Neural crest cell (in vitro differentiated cells): Measurements from ENCODE around the gene TMCC2. TPM values are rescaled to one million over a fixed set of nuclear protein-coding genes. Genes with fewer than 3 reads are reported as not detected.

Experiments
- DNase-seq: peaks from one replicate; pipeline ENCODE4 v3.0.0; 2021; ENCODE audit warnings: low read depth, mixed read lengths, low spot score
- H3K27ac Mint-ChIP-seq: one replicate; pipeline ENCODE4 v1.8.0; 2021; ENCODE audit warnings: mild to moderate bottlenecking, mixed read lengths; ENCODE audit not compliant: unreplicated experiment
- H3K27me3 Mint-ChIP-seq: 2 replicates; pipeline ENCODE4 v1.8.0; 2021; ENCODE audit warnings: low read depth, mild to moderate bottlenecking, mixed read lengths
- H3K36me3 Mint-ChIP-seq: 2 replicates; pipeline ENCODE4 v1.8.0; 2021; ENCODE audit warnings: low read depth, mild to moderate bottlenecking, mixed read lengths
- H3K4me1 Mint-ChIP-seq: 2 replicates; pipeline ENCODE4 v1.8.0; 2021; ENCODE audit warnings: mixed read lengths
- H3K4me3 Mint-ChIP-seq: one replicate; pipeline ENCODE4 v1.8.0; 2021; ENCODE audit warnings: mild to moderate bottlenecking, mixed read lengths
- H3K9me3 Mint-ChIP-seq: 2 replicates; pipeline ENCODE4 v1.8.0; 2021; ENCODE audit warnings: mixed read lengths
- total RNA-seq: library from RNA; stranded (reverse); gene quantifications from 2 replicates; pipeline ENCODE4 v1.2.1, GENCODE V29; 2021
- TF ChIP-seq, protein P1 (sequence below): fragments of 200-600 bp; sonication (generic); conservative IDR thresholded peaks from 2 replicates; pipeline ENCODE4 v1.5.0; 2021; ENCODE audit warnings: antibody characterized with exemption, mild to moderate bottlenecking

TMCC2 gene
- total RNA-seq, 1 donor from 2014 or later: 16.1 TPM

DNA sequence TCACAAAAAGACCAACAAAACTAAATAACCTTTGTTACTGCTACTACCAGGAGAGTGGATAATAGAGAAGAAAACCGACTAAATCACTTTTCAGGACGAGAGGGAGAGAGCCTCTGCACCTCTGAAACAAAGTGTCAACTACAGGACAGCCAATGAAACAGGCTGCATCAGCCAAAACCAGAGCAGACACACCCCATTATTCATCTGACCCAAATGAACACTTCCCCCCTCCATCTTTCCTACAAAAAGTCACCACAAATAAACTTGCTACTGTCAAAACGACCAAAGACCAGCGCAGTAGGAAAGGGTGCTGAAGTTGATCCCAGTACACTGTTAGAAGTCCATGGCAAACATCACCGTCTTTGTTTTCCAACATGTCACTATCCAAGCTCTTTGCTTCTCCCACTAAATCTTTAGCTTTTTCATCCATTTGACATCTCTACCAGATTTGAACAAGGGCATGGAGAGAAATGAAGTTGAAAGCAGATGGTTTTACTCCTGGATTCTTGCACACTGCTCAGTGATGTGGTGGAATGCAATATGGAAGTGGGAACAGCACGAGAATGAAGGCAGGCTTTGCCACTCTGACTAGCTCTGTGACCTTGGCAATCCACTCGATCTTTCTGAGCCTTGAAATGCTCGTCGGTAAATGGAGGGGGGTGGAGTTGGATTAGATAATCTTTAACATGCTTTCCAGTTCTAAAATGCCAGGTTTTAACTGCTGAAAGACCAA is 36.7 kb upstream of the TMCC2 start:
- Mint-ChIP-seq H3K36me3 (no peaks in the 10 kb centered on the region), H3K27ac (no peak overlapping the region), H3K9me3 (no peaks in the 10 kb centered on the region), H3K4me3 (no peak overlapping the region), H3K4me1 (peaks cover 73% of the 10 kb centered on the region), H3K27me3 (no peaks in the 10 kb centered on the region)
- DNase-seq: no peak
- TF ChIP-seq, protein P1, sequence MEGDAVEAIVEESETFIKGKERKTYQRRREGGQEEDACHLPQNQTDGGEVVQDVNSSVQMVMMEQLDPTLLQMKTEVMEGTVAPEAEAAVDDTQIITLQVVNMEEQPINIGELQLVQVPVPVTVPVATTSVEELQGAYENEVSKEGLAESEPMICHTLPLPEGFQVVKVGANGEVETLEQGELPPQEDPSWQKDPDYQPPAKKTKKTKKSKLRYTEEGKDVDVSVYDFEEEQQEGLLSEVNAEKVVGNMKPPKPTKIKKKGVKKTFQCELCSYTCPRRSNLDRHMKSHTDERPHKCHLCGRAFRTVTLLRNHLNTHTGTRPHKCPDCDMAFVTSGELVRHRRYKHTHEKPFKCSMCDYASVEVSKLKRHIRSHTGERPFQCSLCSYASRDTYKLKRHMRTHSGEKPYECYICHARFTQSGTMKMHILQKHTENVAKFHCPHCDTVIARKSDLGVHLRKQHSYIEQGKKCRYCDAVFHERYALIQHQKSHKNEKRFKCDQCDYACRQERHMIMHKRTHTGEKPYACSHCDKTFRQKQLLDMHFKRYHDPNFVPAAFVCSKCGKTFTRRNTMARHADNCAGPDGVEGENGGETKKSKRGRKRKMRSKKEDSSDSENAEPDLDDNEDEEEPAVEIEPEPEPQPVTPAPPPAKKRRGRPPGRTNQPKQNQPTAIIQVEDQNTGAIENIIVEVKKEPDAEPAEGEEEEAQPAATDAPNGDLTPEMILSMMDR: no peak

GRCh38 chr1:205191622-205192021 is 36.1 kb upstream of the TMCC2 start:
- Mint-ChIP-seq H3K27me3 (no peaks in the 10 kb centered on the region), H3K36me3 (no peaks in the 10 kb centered on the region), H3K4me1 (peaks cover 66% of the 10 kb centered on the region), H3K27ac (no peak overlapping the region), H3K9me3 (no peaks in the 10 kb centered on the region), H3K4me3 (no peak overlapping the region)
- TF ChIP-seq, protein P1: no peak
- DNase-seq: no peak

DNA sequence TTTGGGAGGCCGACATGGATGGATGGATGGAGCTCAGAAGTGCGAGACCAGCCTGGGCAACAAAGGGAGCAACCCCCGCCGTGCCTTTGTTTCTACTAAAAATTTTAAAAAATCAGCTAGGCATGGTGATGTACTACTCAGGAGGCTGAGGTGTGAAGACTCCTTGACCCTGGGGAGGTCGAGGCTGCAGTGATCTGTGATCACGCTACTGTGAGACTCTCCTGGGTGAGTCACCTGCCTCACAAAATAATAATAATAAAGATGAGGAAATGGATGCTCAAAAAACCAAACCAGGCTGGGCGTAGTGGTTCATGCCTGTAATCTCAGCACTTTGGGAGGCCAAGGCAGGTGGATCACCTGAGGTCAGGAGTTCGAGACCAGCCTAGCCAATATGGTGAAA is 35.5 kb upstream of the TMCC2 start:
- no peak for DNase-seq
- Mint-ChIP-seq H3K4me3 (no peak overlapping the region), H3K36me3 (no peaks in the 10 kb centered on the region), H3K27ac (no peak overlapping the region), H3K4me1 (peaks cover 62% of the 10 kb centered on the region), H3K27me3 (no peaks in the 10 kb centered on the region), H3K9me3 (no peaks in the 10 kb centered on the region)
- TF ChIP-seq, protein P1: no peak

DNA sequence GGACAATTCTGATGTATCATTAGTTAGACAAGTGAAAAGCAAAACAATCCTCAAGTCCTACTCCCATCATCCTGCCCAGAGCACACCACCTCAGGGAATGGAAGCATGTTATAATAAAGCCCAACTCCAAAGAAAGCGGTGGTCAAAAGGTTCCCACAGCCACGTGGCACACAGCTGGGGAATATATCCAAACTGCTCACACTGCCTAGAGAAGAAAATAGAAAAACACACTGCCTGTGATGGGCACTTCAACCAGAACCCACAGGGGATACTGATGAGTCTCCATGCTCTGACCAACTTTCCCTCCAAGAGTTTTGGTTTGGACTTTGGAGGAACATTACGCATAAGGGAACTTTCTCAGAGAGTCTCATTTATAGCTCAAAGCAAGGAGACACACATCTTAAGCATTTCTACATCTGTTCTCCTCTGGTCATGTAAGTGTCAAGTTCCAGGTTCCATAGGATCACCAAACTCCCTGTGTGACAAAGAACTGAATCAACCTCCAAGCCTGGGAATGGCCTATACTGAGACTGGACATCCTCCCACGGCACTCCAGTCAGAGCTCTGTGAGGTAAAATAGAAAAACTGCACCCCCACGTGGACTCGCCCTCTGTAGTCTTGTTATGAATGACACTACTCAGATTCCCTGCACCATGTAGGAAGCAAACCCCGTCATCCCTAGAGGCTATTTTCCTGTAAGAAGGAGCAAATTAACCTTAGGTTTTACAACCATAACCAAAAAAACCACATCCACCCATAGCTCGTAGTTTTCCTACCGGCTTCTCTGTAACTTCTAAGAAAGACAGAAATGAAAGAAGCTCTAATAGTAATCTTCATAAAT is 28.4 kb upstream of the TMCC2 start:
- Mint-ChIP-seq H3K27ac (peak overlapping the region; percentile 59), H3K36me3 (no peaks in the 10 kb centered on the region), H3K9me3 (no peaks in the 10 kb centered on the region), H3K27me3 (no peaks in the 10 kb centered on the region), H3K4me3 (peak overlapping the region; percentile 0), H3K4me1 (peaks cover 39% of the 10 kb centered on the region)
- DNase-seq: no peak
- TF ChIP-seq, protein P1: no peak

GRCh38 chr1:205199931-205200299 is 27.8 kb upstream of the TMCC2 start:
- TF ChIP-seq, protein P1: no peak
- no peak for DNase-seq
- Mint-ChIP-seq H3K4me3 (peak overlapping the region; percentile 0), H3K4me1 (peaks cover 45% of the 10 kb centered on the region), H3K36me3 (no peaks in the 10 kb centered on the region), H3K9me3 (no peaks in the 10 kb centered on the region), H3K27ac (no peak overlapping the region), H3K27me3 (no peaks in the 10 kb centered on the region)
